IMR-90 (cell line): Measurements from ENCODE around the gene DRC7. TPM values are rescaled to one million over a fixed set of nuclear protein-coding genes. Genes with fewer than 3 reads are reported as not detected.

ENCODE experiments used
- ATAC-seq: fragments of 200-7000 bp; cut with Tn5 transposase; 2 replicates; pipeline ENCODE4 v1.9.1; 2020; ENCODE audit warnings: low read depth, mild to moderate bottlenecking, moderate library complexity
- BruUV-seq: library from RNA; stranded (reverse); fragments of 400-500 nt; replicated peaks from 2 replicates; lab custom pipeline; 2021; lab: Mats Ljungman, UMichigan
- CTCF ChIA-PET: fragments of 300-600 bp; formaldehyde crosslinking; extraction: SDS; loops from one replicate; lab custom pipeline; 2021; ENCODE audit warnings: antibody characterized with exemption; lab: Yijun Ruan, JAX
- POLR2A ChIA-PET: fragments of 300-600 bp; sonication (Branson Sonifier 250); formaldehyde crosslinking; loops from one replicate; lab custom pipeline; 2022; ENCODE audit warnings: antibody characterized with exemption; ENCODE audit not compliant: unreplicated experiment; lab: Charles Lee
- DNase-seq: peaks from one replicate; pipeline ENCODE4 v3.0.0; 2013
- H2AFZ ChIP-seq: replicated peaks from 2 replicates; pipeline ENCODE3; 2013; ENCODE audit warnings: low read length, mild to moderate bottlenecking; ENCODE audit not compliant: poor library complexity
- H2AK5ac ChIP-seq: 2 replicates; pipeline ENCODE4 v1.6.1; 2013; ENCODE audit warnings: low read depth, low read length, inconsistent platforms
- H2AK9ac ChIP-seq: replicated peaks from 2 replicates; pipeline ENCODE3; 2013; ENCODE audit warnings: mild to moderate bottlenecking, low read depth, low read length, moderate library complexity; ENCODE audit not compliant: poor library complexity
- H2BK120ac ChIP-seq: 2 replicates; pipeline ENCODE4 v1.6.1; 2013; ENCODE audit warnings: low read depth, low read length, inconsistent platforms
- H2BK15ac ChIP-seq: 3 replicates; pipeline ENCODE4 v1.6.1; 2013; ENCODE audit warnings: low read depth, low read length, inconsistent platforms
- H2BK20ac ChIP-seq: 2 replicates; pipeline ENCODE4 v1.6.1; 2013; ENCODE audit warnings: low read depth, mild to moderate bottlenecking, inconsistent platforms, low read length, moderate library complexity
- H2BK5ac ChIP-seq: 2 replicates; pipeline ENCODE4 v1.6.1; 2013; ENCODE audit warnings: mild to moderate bottlenecking, low read depth, low read length, inconsistent platforms; ENCODE audit not compliant: poor library complexity, severe bottlenecking
- H3K14ac ChIP-seq: replicated peaks from 2 replicates; pipeline ENCODE4 v1.6.1; 2013; ENCODE audit warnings: low read depth, low read length, inconsistent platforms
- H3K18ac ChIP-seq: 2 replicates; pipeline ENCODE4 v1.6.1; 2013; ENCODE audit warnings: low read depth, low read length, control low read depth
- H3K23ac ChIP-seq: 2 replicates; pipeline ENCODE4 v1.6.1; 2013; ENCODE audit warnings: low read depth, low read length, inconsistent platforms
- H3K27ac ChIP-seq: 2 replicates; pipeline ENCODE4 v1.5.1; 2013; ENCODE audit warnings: mild to moderate bottlenecking, control low read depth, low read length; ENCODE audit not compliant: insufficient read depth
- H3K27me3 ChIP-seq: 2 replicates; pipeline ENCODE4 v1.6.1; 2013; ENCODE audit warnings: low read length; ENCODE audit not compliant: control insufficient read depth, insufficient read depth
- H3K36me3 ChIP-seq: 2 replicates; pipeline ENCODE4 v1.6.1; 2013; ENCODE audit warnings: low read length, mixed read lengths; ENCODE audit not compliant: control insufficient read depth, insufficient read depth
- H3K4ac ChIP-seq: 2 replicates; pipeline ENCODE4 v1.6.1; 2013; ENCODE audit warnings: low read depth, low read length, inconsistent platforms
- H3K4me1 ChIP-seq: 2 replicates; pipeline ENCODE4 v1.6.1; 2013; ENCODE audit warnings: low read length, mixed read lengths; ENCODE audit not compliant: control insufficient read depth, insufficient read depth
- H3K4me2 ChIP-seq: 2 replicates; pipeline ENCODE4 v1.6.1; 2013; ENCODE audit warnings: low read depth, mild to moderate bottlenecking, control low read depth, low read length, moderate library complexity
- H3K4me3 ChIP-seq: 2 replicates; pipeline ENCODE4 v1.5.1; 2013; ENCODE audit warnings: low read depth, mild to moderate bottlenecking, control low read depth, low read length, moderate library complexity; ENCODE audit not compliant: insufficient read depth
- H3K56ac ChIP-seq: 2 replicates; pipeline ENCODE4 v1.6.1; 2013; ENCODE audit warnings: low read length, inconsistent platforms; ENCODE audit not compliant: insufficient read depth; ENCODE audit errors: extremely low read depth
- H3K79me1 ChIP-seq, 2 experiments: 2 replicates each; pipeline ENCODE4 v1.6.1; 2013; ENCODE audit warnings: low read length in 2 of 2, inconsistent platforms in 1 of 2, low read depth in 1 of 2
- H3K9ac ChIP-seq: 2 replicates; pipeline ENCODE4 v1.6.1; 2013; ENCODE audit warnings: low read depth, low read length, control low read depth
- H3K9me1 ChIP-seq: 2 replicates; pipeline ENCODE4 v1.6.1; 2013; ENCODE audit warnings: low read length, inconsistent platforms; ENCODE audit not compliant: insufficient read depth
- H3K9me3 ChIP-seq: 2 replicates; pipeline ENCODE4 v1.6.1; 2013; ENCODE audit warnings: low read length; ENCODE audit not compliant: control insufficient read depth, insufficient read depth
- H4K20me1 ChIP-seq: 2 replicates; pipeline ENCODE4 v1.6.1; 2013; ENCODE audit warnings: low read length, inconsistent platforms; ENCODE audit not compliant: insufficient read depth
- H4K5ac ChIP-seq: 2 replicates; pipeline ENCODE4 v1.6.1; 2013; ENCODE audit warnings: mild to moderate bottlenecking, low read depth, low read length, control low read depth
- H4K8ac ChIP-seq, 2 experiments: 2 replicates each; pipeline ENCODE4 v1.6.1; 2013; ENCODE audit warnings: low read depth in 2 of 2, low read length in 2 of 2, control low read depth in 1 of 2, inconsistent platforms in 1 of 2
- H4K91ac ChIP-seq: 2 replicates; pipeline ENCODE4 v1.6.1; 2013; ENCODE audit warnings: low read depth, low read length, inconsistent platforms; ENCODE audit not compliant: insufficient read depth
- BHLHE40 ChIP-seq: fragments of 150-350 bp; IDR thresholded peaks from 2 replicates; pipeline ENCODE4 v1.6.1; 2016; ENCODE audit warnings: mild to moderate bottlenecking, low read depth, low read length
- CEBPB ChIP-seq: IDR thresholded peaks from 2 replicates; pipeline ENCODE4 v1.6.1; 2012; ENCODE audit warnings: low read depth, low read length, improper control_type of control experiment
- CHD1 ChIP-seq: IDR thresholded peaks from 2 replicates; pipeline ENCODE4 v1.6.1; 2012; ENCODE audit warnings: low read depth, low read length, improper control_type of control experiment
- FOS ChIP-seq: fragments of 150-350 bp; IDR thresholded peaks from 2 replicates; pipeline ENCODE4 v1.6.1; 2016; ENCODE audit warnings: low read depth, low read length
- MAFK ChIP-seq: IDR thresholded peaks from 2 replicates; pipeline ENCODE4 v1.6.1; 2012; ENCODE audit warnings: low read depth, low read length, improper control_type of control experiment
- MAZ ChIP-seq: IDR thresholded peaks from 2 replicates; pipeline ENCODE4 v1.6.1; 2012; ENCODE audit warnings: low read depth, mild to moderate bottlenecking, low read length, improper control_type of control experiment, moderate library complexity, borderline replicate concordance
- MXI1 ChIP-seq: IDR thresholded peaks from 2 replicates; pipeline ENCODE4 v1.6.1; 2012; ENCODE audit warnings: low read depth, mild to moderate bottlenecking, low read length, moderate library complexity, borderline replicate concordance
- NFE2L2 ChIP-seq: fragments of 150-350 bp; IDR thresholded peaks from 2 replicates; pipeline ENCODE4 v1.6.1; 2016; ENCODE audit warnings: low read depth, mild to moderate bottlenecking, low read length
- POLR2A ChIP-seq: IDR thresholded peaks from 2 replicates; pipeline ENCODE4 v1.6.1; 2012; ENCODE audit warnings: mild to moderate bottlenecking, low read depth, low read length
- RAD21 ChIP-seq: IDR thresholded peaks from 2 replicates; pipeline ENCODE4 v1.6.1; 2012; ENCODE audit warnings: low read length, improper control_type of control experiment
- RCOR1 ChIP-seq: IDR thresholded peaks from 2 replicates; pipeline ENCODE4 v1.6.1; 2012; ENCODE audit warnings: mild to moderate bottlenecking, low read length, improper control_type of control experiment; ENCODE audit not compliant: insufficient replicate concordance
- RFX5 ChIP-seq: IDR thresholded peaks from 2 replicates; pipeline ENCODE4 v1.8.0; 2012; ENCODE audit warnings: low read depth, mild to moderate bottlenecking, low read length, moderate library complexity
- SMC3 ChIP-seq: fragments of 150-350 bp; IDR thresholded peaks from 2 replicates; pipeline ENCODE4 v1.6.1; 2016; ENCODE audit warnings: low read depth, mild to moderate bottlenecking, antibody characterized with exemption, low read length, moderate library complexity
- WGBS, 2 experiments: methylation state at CpG; one replicate each; pipeline versions ENCODE4 v1.1.5 to v1.1.7; 2013; ENCODE audit warnings: missing lambda C conversion rate in 2 of 2; ENCODE audit not compliant: insufficient read length in 1 of 2; ENCODE audit errors: extremely low coverage in 2 of 2; 5-methylcytosine and 5-hydroxymethylcytosine counted together
- dilution Hi-C: fragments of 300-500 bp; cut with HindIII; formaldehyde crosslinking; loops from one replicate; pipeline ENCODE4 v1.14.3; 2018; ENCODE audit warnings: low sequenced_read_pairs; ENCODE audit not compliant: unreplicated experiment
- in situ Hi-C: fragments of 300-500 bp; cut with MboI; formaldehyde crosslinking; loops from 3 replicates; pipeline ENCODE4 v1.14.3; 2019; ENCODE audit warnings: low sequenced_read_pairs, inconsistent platforms, mixed read lengths
- intact Hi-C: fragments of 100-400 bp; cut with micrococcal nuclease; formaldehyde crosslinking; loops from 2 replicates; pipeline ENCODE4 v1.10.0; 2022
- polyA plus RNA-seq, 3 experiments: library from polyadenylated mRNA; depleted of rRNA; stranded (reverse); fragments of >200 nt; gene quantifications; 2 replicates each; pipeline ENCODE4 v1.2.3, GENCODE V29; 2012; ENCODE audit warnings: low replicate concordance in 1 of 3
- total RNA-seq: library from RNA; depleted of rRNA; stranded (reverse); fragments of >200 nt; gene quantifications from 2 replicates; pipeline ENCODE4 v1.2.3, GENCODE V29; 2012
- TF ChIP-seq, protein P1 (sequence below): conservative IDR thresholded peaks from 2 replicates; pipeline ENCODE4 v1.5.1; 2012; ENCODE audit warnings: mild to moderate bottlenecking, low read depth, low read length, improper control_type of control experiment
- TF ChIP-seq, protein P2 (sequence below): fragments of 150-350 bp; IDR thresholded peaks from 2 replicates; pipeline ENCODE4 v1.6.1; 2017; ENCODE audit warnings: mild to moderate bottlenecking, antibody characterized with exemption, low read length, low read depth
- TF ChIP-seq, protein P3 (sequence below): fragments of 150-350 bp; IDR thresholded peaks from 2 replicates; pipeline ENCODE4 v1.6.1; 2016; ENCODE audit warnings: low read depth, mild to moderate bottlenecking, low read length, moderate library complexity, borderline replicate concordance

Gene DRC7
- total and polyA plus RNA-seq, 2 of the 4 experiments (the other 2 are of a cell fraction): not detected

DNA sequence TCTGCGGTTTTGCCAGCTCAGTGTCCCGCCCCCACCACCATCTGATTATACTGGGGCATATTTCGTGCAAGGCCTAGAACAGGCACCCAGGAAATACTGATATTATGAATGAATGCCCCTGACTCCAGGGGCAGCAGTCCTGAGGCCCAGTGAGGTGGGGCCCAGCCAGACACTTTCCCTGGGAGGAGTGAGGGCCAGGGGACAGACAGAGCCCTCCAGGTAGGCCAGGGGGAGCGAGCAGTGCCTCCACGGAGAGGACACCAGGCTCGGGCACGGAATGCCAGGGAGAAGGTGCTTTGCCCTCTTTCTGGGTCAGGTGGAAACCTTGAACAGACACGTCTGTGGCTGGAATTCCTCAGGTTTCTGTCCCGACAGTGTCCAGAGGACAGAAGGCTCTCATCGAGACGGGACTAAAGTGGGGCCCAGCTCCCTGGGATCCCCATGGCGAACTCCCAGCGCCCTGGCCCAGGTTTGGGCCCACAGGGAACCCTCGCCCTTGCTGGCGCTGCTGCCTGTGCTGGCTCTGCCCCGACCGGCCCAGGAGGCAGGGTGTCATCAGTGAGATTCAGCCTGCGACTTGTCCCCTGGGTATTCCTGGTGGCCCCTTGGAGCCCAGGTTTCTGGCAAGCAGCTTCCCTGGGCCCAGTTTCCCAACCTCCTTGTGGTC, 45.3 kb downstream of the DRC7 start:
- POLR2A ChIA-PET: no interaction called here

More for the DNA sequence above, 45.3 kb downstream of the DRC7 start:
- Histone ChIP-seq H3K27me3 (no peaks in the 10 kb centered on the region), H2BK120ac (no peak overlapping the region), H2BK20ac (no peak overlapping the region), H3K4me1 (peaks cover 8% of the 10 kb centered on the region), H2BK15ac (no peak overlapping the region), H4K5ac (no peak overlapping the region), H3K4me3 (no peak overlapping the region), H4K8ac (no peak overlapping the region), H3K23ac (no peak overlapping the region), H2AK5ac (no peak overlapping the region), H2AK9ac (no peak overlapping the region), H3K18ac (no peak overlapping the region), H2BK5ac (no peak overlapping the region), H3K14ac (no peak overlapping the region), H3K27ac (no peak overlapping the region), H3K4ac (no peak overlapping the region), H4K20me1 (no peaks in the 10 kb centered on the region), H3K9ac (no peak overlapping the region), H3K79me1 (peaks cover 0 to 15% of the 10 kb centered on the region in 2 experiments; a peak in 2 of 4 replicates), H2AFZ (no peak overlapping the region), H3K4me2 (no peak overlapping the region), H3K36me3 (peaks cover 5% of the 10 kb centered on the region), H3K9me3 (no peaks in the 10 kb centered on the region), H4K91ac (no peak overlapping the region), H3K9me1 (peaks cover 3% of the 10 kb centered on the region; the same call in 1 of the 2 replicates), H3K56ac (no peak overlapping the region)
- DNase-seq (no peak), ATAC-seq (no peak)
- dilution Hi-C loops (no loop called here), intact Hi-C loops (loop anchor here (5.0 kb wide), 3 partner anchors 148 to 387 kb away; partner anchors contain the start of gene CFAP20), in situ Hi-C loops (no loop called here)
- TF ChIP-seq CHD1: no peak
- TF ChIP-seq, protein P1, sequence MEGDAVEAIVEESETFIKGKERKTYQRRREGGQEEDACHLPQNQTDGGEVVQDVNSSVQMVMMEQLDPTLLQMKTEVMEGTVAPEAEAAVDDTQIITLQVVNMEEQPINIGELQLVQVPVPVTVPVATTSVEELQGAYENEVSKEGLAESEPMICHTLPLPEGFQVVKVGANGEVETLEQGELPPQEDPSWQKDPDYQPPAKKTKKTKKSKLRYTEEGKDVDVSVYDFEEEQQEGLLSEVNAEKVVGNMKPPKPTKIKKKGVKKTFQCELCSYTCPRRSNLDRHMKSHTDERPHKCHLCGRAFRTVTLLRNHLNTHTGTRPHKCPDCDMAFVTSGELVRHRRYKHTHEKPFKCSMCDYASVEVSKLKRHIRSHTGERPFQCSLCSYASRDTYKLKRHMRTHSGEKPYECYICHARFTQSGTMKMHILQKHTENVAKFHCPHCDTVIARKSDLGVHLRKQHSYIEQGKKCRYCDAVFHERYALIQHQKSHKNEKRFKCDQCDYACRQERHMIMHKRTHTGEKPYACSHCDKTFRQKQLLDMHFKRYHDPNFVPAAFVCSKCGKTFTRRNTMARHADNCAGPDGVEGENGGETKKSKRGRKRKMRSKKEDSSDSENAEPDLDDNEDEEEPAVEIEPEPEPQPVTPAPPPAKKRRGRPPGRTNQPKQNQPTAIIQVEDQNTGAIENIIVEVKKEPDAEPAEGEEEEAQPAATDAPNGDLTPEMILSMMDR: no peak
- TF ChIP-seq RFX5: no peak
- no peak for TF ChIP-seq RAD21
- TF ChIP-seq CEBPB: no peak
- TF ChIP-seq MXI1: no peak
- TF ChIP-seq MAFK: no peak
- TF ChIP-seq, protein P2, sequence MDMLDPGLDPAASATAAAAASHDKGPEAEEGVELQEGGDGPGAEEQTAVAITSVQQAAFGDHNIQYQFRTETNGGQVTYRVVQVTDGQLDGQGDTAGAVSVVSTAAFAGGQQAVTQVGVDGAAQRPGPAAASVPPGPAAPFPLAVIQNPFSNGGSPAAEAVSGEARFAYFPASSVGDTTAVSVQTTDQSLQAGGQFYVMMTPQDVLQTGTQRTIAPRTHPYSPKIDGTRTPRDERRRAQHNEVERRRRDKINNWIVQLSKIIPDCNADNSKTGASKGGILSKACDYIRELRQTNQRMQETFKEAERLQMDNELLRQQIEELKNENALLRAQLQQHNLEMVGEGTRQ: no peak
- no peak for TF ChIP-seq FOS
- no peak for TF ChIP-seq SMC3
- no peak for TF ChIP-seq BHLHE40
- no peak for TF ChIP-seq NFE2L2
- TF ChIP-seq RCOR1: no peak
- no peak for TF ChIP-seq MAZ
- TF ChIP-seq, protein P3, sequence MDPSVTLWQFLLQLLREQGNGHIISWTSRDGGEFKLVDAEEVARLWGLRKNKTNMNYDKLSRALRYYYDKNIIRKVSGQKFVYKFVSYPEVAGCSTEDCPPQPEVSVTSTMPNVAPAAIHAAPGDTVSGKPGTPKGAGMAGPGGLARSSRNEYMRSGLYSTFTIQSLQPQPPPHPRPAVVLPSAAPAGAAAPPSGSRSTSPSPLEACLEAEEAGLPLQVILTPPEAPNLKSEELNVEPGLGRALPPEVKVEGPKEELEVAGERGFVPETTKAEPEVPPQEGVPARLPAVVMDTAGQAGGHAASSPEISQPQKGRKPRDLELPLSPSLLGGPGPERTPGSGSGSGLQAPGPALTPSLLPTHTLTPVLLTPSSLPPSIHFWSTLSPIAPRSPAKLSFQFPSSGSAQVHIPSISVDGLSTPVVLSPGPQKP: no peak
- TF ChIP-seq POLR2A: no peak
- BruUV-seq: no TSS peak
- 85% methylated on average over 11 of the region's 18 CpGs; no CpG with 5 or more reads in 1 of the 2 experiments for WGBS, 2 experiments
- CTCF ChIA-PET: no interaction called here
